ENCODE results near the gene P2RX5.

P2RX5 gene

GRCh38 chr17:3722716-3723115 lies 26.8 kb upstream of the P2RX5 start:
- peaks cover 8% of the 10 kb centered on the region; the same call in 1 of the 2 replicates for H4K20me1 ChIP-seq (ENCODE audit: insufficient read depth, low read length)
- H3K9ac ChIP-seq (ENCODE audit: low read length), result peak overlapping the region; percentile 94
- peaks cover 30% of the 10 kb centered on the region for H3K4me1 ChIP-seq (ENCODE audit: low read length)
- H2AFZ ChIP-seq (ENCODE audit: low read depth, low read length), result no peak overlapping the region
- H3K79me2 ChIP-seq (ENCODE audit: low read length), result peaks cover 49% of the 10 kb centered on the region
- peak overlapping the region; percentile 91 for H3K4me2 ChIP-seq (ENCODE audit: low read length)
- no peaks in the 10 kb centered on the region for H3K27me3 ChIP-seq (ENCODE audit: low read depth, low read length)
- TF ChIP-seq EZH2phosphoT487 (IDR thresholded peaks at IDR 0.05; ENCODE audit: low read depth) (no peak), CTCF (IDR thresholded peaks at IDR 0.05; ENCODE audit: low read depth, low read length) (no peak)
- peak overlapping the region; percentile 66; the same call in 1 of the 2 replicates for H3K27ac ChIP-seq (ENCODE audit: low read length)
- H3K9me3 ChIP-seq (ENCODE audit: insufficient read depth, low read length), result no peaks in the 10 kb centered on the region
- peaks cover 39% of the 10 kb centered on the region for H3K36me3 ChIP-seq (replicated peaks; ENCODE audit: low read depth, low read length)
- H3K4me3 ChIP-seq (ENCODE audit: low read length), result peak overlapping the region; percentile 98

GRCh38 chr17:3719265-3719664 lies 23.3 kb upstream of the P2RX5 start:
- H3K27me3 ChIP-seq (ENCODE audit: low read depth, low read length), result no peaks in the 10 kb centered on the region
- no peak overlapping the region for H3K27ac ChIP-seq (ENCODE audit: low read length)
- no peak overlapping the region for H2AFZ ChIP-seq (ENCODE audit: low read depth, low read length)
- H3K9ac ChIP-seq (ENCODE audit: low read length), result no peak overlapping the region
- H3K4me3 ChIP-seq (ENCODE audit: low read length), result no peak overlapping the region
- no peak for TF ChIP-seq CTCF (IDR thresholded peaks at IDR 0.05; ENCODE audit: low read depth, low read length)
- TF ChIP-seq EZH2phosphoT487 (IDR thresholded peaks at IDR 0.05; ENCODE audit: low read depth), result no peak
- H3K4me2 ChIP-seq (ENCODE audit: low read length), result no peak overlapping the region
- H3K4me1 ChIP-seq (ENCODE audit: low read length), result peaks cover 21% of the 10 kb centered on the region
- H4K20me1 ChIP-seq (ENCODE audit: insufficient read depth, low read length), result no peaks in the 10 kb centered on the region
- H3K79me2 ChIP-seq (ENCODE audit: low read length), result peaks cover 18% of the 10 kb centered on the region
- H3K36me3 ChIP-seq (replicated peaks; ENCODE audit: low read depth, low read length), result peaks cover 29% of the 10 kb centered on the region
- no peaks in the 10 kb centered on the region for H3K9me3 ChIP-seq (ENCODE audit: insufficient read depth, low read length)

DNA sequence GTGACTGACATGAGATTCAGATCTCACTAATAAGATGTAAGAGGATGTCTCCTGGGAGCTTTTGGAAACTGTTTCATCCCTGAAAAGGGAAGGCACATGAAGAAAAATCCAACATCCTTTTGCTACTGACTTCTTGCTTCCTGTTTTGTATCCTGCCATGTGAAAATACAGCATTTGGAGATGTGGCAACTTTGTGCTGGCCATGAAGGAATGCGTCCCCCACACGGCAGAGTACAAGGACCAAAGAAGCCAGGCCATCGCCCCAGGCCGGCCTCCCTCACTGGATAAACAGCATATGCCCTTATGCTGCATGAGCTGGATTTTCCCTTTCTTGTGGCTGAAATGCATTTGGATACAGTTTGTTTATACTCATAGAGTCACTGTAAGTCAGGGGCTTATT lies 22.2 kb upstream of the P2RX5 start:
- no peak overlapping the region for H3K4me2 ChIP-seq (ENCODE audit: low read length)
- no peaks in the 10 kb centered on the region for H3K9me3 ChIP-seq (ENCODE audit: insufficient read depth, low read length)
- no peak overlapping the region for H3K27ac ChIP-seq (ENCODE audit: low read length)
- no peaks in the 10 kb centered on the region for H3K27me3 ChIP-seq (ENCODE audit: low read depth, low read length)
- H3K4me1 ChIP-seq (ENCODE audit: low read length), result peaks cover 22% of the 10 kb centered on the region
- H3K36me3 ChIP-seq (replicated peaks; ENCODE audit: low read depth, low read length), result peaks cover 30% of the 10 kb centered on the region
- TF ChIP-seq CTCF (IDR thresholded peaks at IDR 0.05; ENCODE audit: low read depth, low read length), result no peak
- TF ChIP-seq EZH2phosphoT487 (IDR thresholded peaks at IDR 0.05; ENCODE audit: low read depth), result no peak
- H3K9ac ChIP-seq (ENCODE audit: low read length), result no peak overlapping the region
- H4K20me1 ChIP-seq (ENCODE audit: insufficient read depth, low read length), result no peaks in the 10 kb centered on the region
- no peak overlapping the region for H3K4me3 ChIP-seq (ENCODE audit: low read length)
- H3K79me2 ChIP-seq (ENCODE audit: low read length), result peaks cover 9% of the 10 kb centered on the region
- H2AFZ ChIP-seq (ENCODE audit: low read depth, low read length), result no peak overlapping the region

DNA sequence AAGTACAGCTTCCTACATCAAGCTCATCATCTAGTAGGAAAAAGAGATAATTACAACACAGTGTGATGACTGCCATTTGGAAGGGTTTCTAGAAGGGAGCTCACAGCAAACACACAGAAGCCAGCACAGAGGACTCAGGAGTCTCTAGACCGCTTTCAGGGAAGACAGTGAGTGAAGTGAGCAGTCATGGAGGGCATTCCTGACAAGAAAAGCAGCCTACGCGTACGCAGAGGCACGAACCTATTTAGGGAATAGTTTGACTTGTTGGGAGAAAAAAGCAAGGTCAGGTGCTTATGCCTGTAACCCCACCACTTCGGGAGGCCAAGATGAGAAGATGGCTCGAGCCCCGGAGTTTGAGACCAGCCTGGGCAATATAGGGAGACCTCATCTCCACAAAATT lies 19.3 kb upstream of the P2RX5 start:
- Histone ChIP-seq H3K36me3 (replicated peaks; ENCODE audit: low read depth, low read length) (peaks cover 28% of the 10 kb centered on the region), H3K9ac (ENCODE audit: low read length) (no peak overlapping the region)

More for the DNA sequence above, 19.3 kb upstream of the P2RX5 start:
- Histone ChIP-seq H3K4me3 (ENCODE audit: low read length) (no peak overlapping the region), H3K79me2 (ENCODE audit: low read length) (no peaks in the 10 kb centered on the region), H3K4me1 (ENCODE audit: low read length) (peaks cover 30% of the 10 kb centered on the region), H3K27me3 (ENCODE audit: low read depth, low read length) (no peaks in the 10 kb centered on the region), H2AFZ (ENCODE audit: low read depth, low read length) (no peak overlapping the region), H3K4me2 (ENCODE audit: low read length) (no peak overlapping the region), H4K20me1 (ENCODE audit: insufficient read depth, low read length) (no peaks in the 10 kb centered on the region), H3K9me3 (ENCODE audit: insufficient read depth, low read length) (no peaks in the 10 kb centered on the region), H3K27ac (ENCODE audit: low read length) (no peak overlapping the region)
- TF ChIP-seq CTCF (IDR thresholded peaks at IDR 0.05; ENCODE audit: low read depth, low read length) (no peak), EZH2phosphoT487 (IDR thresholded peaks at IDR 0.05; ENCODE audit: low read depth) (no peak)

Data from OCI-LY3 (cell line).